Activated CD4-positive, CD25-positive, alpha-beta regulatory T cell treated with anti-CD3 and anti-CD28 coated beads, Interleukin-2, amount 50 U/mL, for 16 hours (primary cell): ENCODE data around the gene AOC3.
"Not testable (repeated sequence)": the region's sequence is repeated elsewhere in the genome, so short reads cannot be mapped to it uniquely, and the experiment has no call there.

Source experiments
- DNase-seq: peaks from one replicate; pipeline ENCODE4 v3.0.0-alpha.2; 2020; ENCODE audit warnings: low read depth, low spot score

Gene AOC3

GRCh38 chr17:42844761-42845555 lies 6.0 kb upstream of the AOC3 start:
- no peak for DNase-seq

- DNase-seq, result no peak
Measured at GRCh38 chr17:42845556-42845917, 5.5 kb upstream of the AOC3 start.

- no peak for DNase-seq
Measured at GRCh38 chr17:42845918-42846593, 4.9 kb upstream of the AOC3 start.

GRCh38 chr17:42846594-42847280 lies 4.3 kb upstream of the AOC3 start:
- DNase-seq, result no peak

GRCh38 chr17:42848093-42848492 lies 2.9 kb upstream of the AOC3 start:
- DNase-seq, result no peak

- no peak for DNase-seq
Measured at GRCh38 chr17:42849031-42849430, 2.0 kb upstream of the AOC3 start.

- DNase-seq, result no peak
Measured at GRCh38 chr17:42849451-42850181, 1.4 kb upstream of the AOC3 start.

GRCh38 chr17:42851371-42852240 lies 607 bp downstream of the AOC3 start:
- DNase-seq, result not testable (repeated sequence)

- DNase-seq, result no peak
Measured at GRCh38 chr17:42852351-42852750, 1.4 kb downstream of the AOC3 start.

- DNase-seq, result no peak
Measured at GRCh38 chr17:42853004-42853403, 2.0 kb downstream of the AOC3 start.

- no peak for DNase-seq
Measured at GRCh38 chr17:42853597-42853967, 2.6 kb downstream of the AOC3 start.

- no peak for DNase-seq
Measured at GRCh38 chr17:42853968-42854790, 3.2 kb downstream of the AOC3 start.

- DNase-seq, result no peak
Measured at GRCh38 chr17:42855048-42855596, 4.1 kb downstream of the AOC3 start.

- not testable (repeated sequence) for DNase-seq
Measured at GRCh38 chr17:42856093-42856492, 5.1 kb downstream of the AOC3 start.

GRCh38 chr17:42856516-42856915 lies 5.5 kb downstream of the AOC3 start:
- DNase-seq, result not testable (repeated sequence)

GRCh38 chr17:42857389-42857788 lies 6.4 kb downstream of the AOC3 start:
- DNase-seq, result no peak

GRCh38 chr17:42865638-42866094 lies 14.7 kb downstream of the AOC3 start:
- no peak for DNase-seq

- DNase-seq, result no peak
Measured at GRCh38 chr17:42866216-42866615, 15.2 kb downstream of the AOC3 start.

- no peak for DNase-seq
Measured at GRCh38 chr17:42866631-42867575, 15.9 kb downstream of the AOC3 start.
